A549 (cell line): Measurements from ENCODE around the gene SORCS2. TPM values are rescaled to one million over a fixed set of nuclear protein-coding genes. Genes with fewer than 3 reads are reported as not detected.
A peak's percentile ranks its signal among the peaks of the same experiment; 100 is the strongest.

Experiments used
- ATAC-seq, 2 experiments: fragments of 200-7000 bp in 1 of 2; fragments of >200 bp in 1 of 2; cut with Nextera tagmentation in 1 of 2; cut with Tn5 transposase in 1 of 2; 3 replicates each; pipeline versions ENCODE4 v1.8.0 to v1.9.1; 2018 to 2020; ENCODE audit warnings: mild to moderate bottlenecking in 1 of 2, moderate library complexity in 1 of 2
- CTCF ChIA-PET: fragments of 300-600 bp; sonication (Branson Sonifier 250); formaldehyde crosslinking; extraction: SDS; loops from one replicate; lab custom pipeline; 2021; ENCODE audit warnings: antibody characterized with exemption, inconsistent platforms; lab: Yijun Ruan, JAX
- POLR2A ChIA-PET: fragments of 350-600 bp; formaldehyde crosslinking; extraction: SDS; loops from one replicate; lab custom pipeline; 2021; ENCODE audit warnings: antibody characterized with exemption, inconsistent platforms; lab: Yijun Ruan, JAX
- DNase-seq, 2 experiments: peaks; one replicate each; pipeline versions ENCODE4 v3.0.0 to v3.0.0-alpha.2; 2011 to 2016; ENCODE audit warnings: low read depth in 1 of 2, low spot score in 1 of 2
- FAIRE-seq: peaks from 2 replicates; lab custom pipeline; 2011; peaks lifted over from hg19 to GRCh38; lab: Jason Lieb, UNC
- H3K27ac ChIP-seq, 2 experiments: fragments of >200 bp; sonication (Bioruptor Twin); formaldehyde crosslinking; 3 replicates each; pipeline ENCODE4 v1.5.1; 2016 to 2017
- H3K4me1 ChIP-seq: fragments of >200 bp; sonication (Bioruptor Twin); formaldehyde crosslinking; 3 replicates; pipeline ENCODE4 v1.6.1; 2016
- H3K4me2 ChIP-seq: fragments of >200 bp; sonication (Bioruptor Twin); formaldehyde crosslinking; 3 replicates; pipeline ENCODE4 v1.6.1; 2016
- H3K4me3 ChIP-seq: fragments of >200 bp; sonication (Bioruptor Twin); formaldehyde crosslinking; 3 replicates; pipeline ENCODE4 v1.5.1; 2016
- H3K9me3 ChIP-seq: fragments of >200 bp; sonication (Bioruptor Twin); formaldehyde crosslinking; 3 replicates; pipeline ENCODE4 v1.6.1; 2016
- BHLHE40 ChIP-seq: IDR thresholded peaks from 2 replicates; pipeline ENCODE4 v1.6.1; 2012; ENCODE audit warnings: low read depth, low read length, inconsistent platforms
- CEBPB ChIP-seq, 2 experiments: fragments of >200 bp in 1 of 2; sonication (Bioruptor Twin) in 1 of 2; formaldehyde crosslinking in 1 of 2; IDR thresholded peaks; 2 replicates each; pipeline ENCODE4 v1.6.1; 2012 to 2016
- CHD4 ChIP-seq: fragments of 200-600 bp; sonication (generic); IDR thresholded peaks from 2 replicates; pipeline ENCODE4 v1.6.1; 2016; ENCODE audit warnings: antibody characterized with exemption, mild to moderate bottlenecking, borderline replicate concordance
- FOSL2 ChIP-seq, 2 experiments: fragments of 450-650 bp in 1 of 2; fragments of >200 bp in 1 of 2; sonication (Bioruptor Twin) in 1 of 2; formaldehyde crosslinking; IDR thresholded peaks; 2 replicates each; pipeline versions ENCODE4 v1.5.0 to v1.6.1; 2016 to 2020; ENCODE audit warnings: mild to moderate bottlenecking in 1 of 2, moderate library complexity in 1 of 2
- HOXA7 ChIP-seq: fragments of 250-450 bp; sonication (Bioruptor Pico); IDR thresholded peaks from 2 replicates; pipeline ENCODE4 v1.5.0; 2020; ENCODE audit warnings: mild to moderate bottlenecking, moderate library complexity
- HOXB13 ChIP-seq: fragments of 250-450 bp; sonication (Bioruptor Pico); IDR thresholded peaks from 2 replicates; pipeline ENCODE4 v1.5.0; 2020; ENCODE audit warnings: low read depth, mild to moderate bottlenecking, moderate library complexity
- JUN ChIP-seq, 2 experiments: fragments of >200 bp; sonication (Bioruptor Twin); formaldehyde crosslinking; IDR thresholded peaks; 2 replicates in 1 of 2; 3 replicates in 1 of 2; pipeline ENCODE4 v1.6.1; 2016 to 2017
- MAFK ChIP-seq: fragments of 450-650 bp; IDR thresholded peaks from 2 replicates; pipeline ENCODE4 v1.6.1; 2014; ENCODE audit not compliant: partially characterized antibody
- MAZ ChIP-seq: fragments of 150-350 bp; IDR thresholded peaks from 2 replicates; pipeline ENCODE4 v1.6.1; 2014; ENCODE audit warnings: antibody characterized with exemption, low read depth, low read length, borderline replicate concordance
- NPAS2 ChIP-seq: fragments of 250-450 bp; sonication (Bioruptor Pico); IDR thresholded peaks from 2 replicates; pipeline ENCODE4 v1.8.0; 2022; ENCODE audit warnings: mild to moderate bottlenecking, moderate library complexity, borderline replicate concordance
- PHF8 ChIP-seq: fragments of 200-600 bp; sonication (generic); IDR thresholded peaks from 2 replicates; pipeline ENCODE4 v1.6.1; 2016; ENCODE audit warnings: low read depth, mild to moderate bottlenecking, antibody characterized with exemption, moderate library complexity, borderline replicate concordance
- RAD21 ChIP-seq, 2 experiments: fragments of >200 bp in 1 of 2; sonication (Bioruptor Twin) in 1 of 2; formaldehyde crosslinking in 1 of 2; IDR thresholded peaks in 1 of 2; conservative IDR thresholded peaks in 1 of 2; 2 replicates in 1 of 2; 3 replicates in 1 of 2; pipeline ENCODE4 v1.6.1; 2012 to 2018; ENCODE audit warnings: inconsistent platforms in 1 of 2
- RCOR1 ChIP-seq: fragments of 150-350 bp; IDR thresholded peaks from 2 replicates; pipeline ENCODE4 v1.6.1; 2014; ENCODE audit warnings: antibody characterized with exemption, low read length, low read depth
- RFX5 ChIP-seq: fragments of 450-650 bp; IDR thresholded peaks from 2 replicates; pipeline ENCODE4 v1.7.1; 2014; ENCODE audit warnings: antibody characterized with exemption, mild to moderate bottlenecking, moderate library complexity
- RNF2 ChIP-seq: fragments of 200-600 bp; sonication (generic); IDR thresholded peaks from 2 replicates; pipeline ENCODE4 v1.6.1; 2016; ENCODE audit warnings: low read depth, mild to moderate bottlenecking, antibody characterized with exemption, moderate library complexity, borderline replicate concordance
- SMC3 ChIP-seq: fragments of >200 bp; sonication (Bioruptor Twin); formaldehyde crosslinking; IDR thresholded peaks from 3 replicates; pipeline ENCODE4 v1.6.1; 2018; ENCODE audit warnings: inconsistent platforms
- TFCP2L1 ChIP-seq: fragments of 250-450 bp; sonication (Bioruptor Pico); IDR thresholded peaks from 2 replicates; pipeline ENCODE4 v1.5.0; 2021; ENCODE audit warnings: mild to moderate bottlenecking
- TP53 ChIP-seq: fragments of 250-450 bp; sonication (Bioruptor Pico); IDR thresholded peaks from 2 replicates; pipeline ENCODE4 v1.5.0; 2021; ENCODE audit warnings: mild to moderate bottlenecking, moderate library complexity
- ZNF302 ChIP-seq: fragments of 250-450 bp; sonication (Bioruptor Pico); IDR thresholded peaks from 2 replicates; pipeline ENCODE4 v1.9.0; 2021; ENCODE audit warnings: inconsistent platforms, mild to moderate bottlenecking, moderate library complexity
- WGBS: methylation state at CpG from one replicate; pipeline ENCODE4 v1.1.6; 2017; ENCODE audit errors: missing lambda C conversion rate; 5-methylcytosine and 5-hydroxymethylcytosine counted together
- polyA plus RNA-seq, 4 experiments: library from polyadenylated mRNA; depleted of rRNA in 3 of 4; stranded (reverse); fragments of >200 nt; fragmentation: RNase III in 1 of 4; extraction: RNeasy Plus Mini Kit Qiagen cat#74134 plus additional on column Dnase treatment in 1 of 4; gene quantifications; 2 replicates in 3 of 4; 3 replicates in 1 of 4; pipeline ENCODE4 v1.2.3, GENCODE V29; 2011 to 2017
- TF ChIP-seq, protein P1 (sequence below): fragments of >200 bp; sonication (Bioruptor Twin); formaldehyde crosslinking; IDR thresholded peaks from 3 replicates; pipeline ENCODE4 v1.5.1; 2016
- TF ChIP-seq, protein P2 (sequence below): fragments of >200 bp; sonication (Bioruptor Twin); formaldehyde crosslinking; IDR thresholded peaks from 3 replicates; pipeline ENCODE4 v1.6.1; 2016
- TF ChIP-seq, protein P3 (sequence below): fragments of 200-600 bp; sonication (generic); IDR thresholded peaks from 2 replicates; pipeline ENCODE4 v1.6.1; 2016; ENCODE audit warnings: antibody characterized with exemption, mild to moderate bottlenecking, moderate library complexity
- TF ChIP-seq, protein P4 (sequence below): fragments of >200 bp; sonication (Bioruptor Twin); formaldehyde crosslinking; IDR thresholded peaks from 2 replicates; pipeline ENCODE4 v1.6.1; 2016
- TF ChIP-seq, protein P5 (sequence below): fragments of 150-350 bp; IDR thresholded peaks from 2 replicates; pipeline ENCODE4 v1.6.1; 2014; ENCODE audit warnings: low read depth, mild to moderate bottlenecking, low read length

Gene SORCS2
- polyA plus RNA-seq, 2 of the 4 experiments (the other 2 are of a cell fraction), result 1.4 to 4.6 TPM

DNA sequence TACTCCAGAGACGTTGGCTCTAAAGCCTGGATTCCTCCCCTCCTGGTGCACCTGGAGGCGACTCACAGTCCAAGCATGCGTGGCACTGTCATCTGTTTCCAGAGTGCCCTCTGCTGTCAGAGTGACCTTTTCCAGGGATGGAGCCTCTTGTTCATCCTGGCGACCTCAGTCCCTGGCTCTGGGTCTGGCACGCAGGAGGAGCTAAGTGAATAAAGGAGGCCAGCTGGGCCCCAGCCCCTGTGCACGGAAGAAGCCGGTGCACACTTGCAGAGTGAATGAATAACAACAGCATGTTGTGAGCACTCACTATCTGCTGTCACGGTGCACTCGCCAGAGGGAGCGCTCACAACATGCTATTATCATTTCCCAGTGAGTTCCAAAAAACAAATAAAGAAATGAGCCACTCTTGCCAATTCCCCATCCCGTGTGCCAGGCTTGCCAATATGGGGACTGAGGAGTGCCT lies 270.2 kb downstream of the SORCS2 start:
- H3K4me2 ChIP-seq, result no peak overlapping the region
- FAIRE-seq (no peak), ATAC-seq (peak; percentile 58 to 65; a peak in 4 of 6 replicates), DNase-seq (peak; percentile 17 to 37)
- TF ChIP-seq SMC3 (peak; percentile 48; the same call in 2 of the 3 replicates), JUN (IDR thresholded peaks at IDR 0.05) (no peak), RNF2 (no peak), RAD21 (conservative IDR thresholded peaks at IDR 0.05 in 1 of 2, IDR thresholded peaks at IDR 0.05 in 1 of 2) (peak; percentile 40 to 44; a peak in 4 of 5 replicates), BHLHE40 (no peak), FOSL2 (IDR thresholded peaks at IDR 0.05) (peak; percentile 25; the same call in 1 of the 2 replicates), FOSL2 (CRISPR knock-in tag; IDR thresholded peaks at IDR 0.05) (no peak), PHF8 (no peak), MAFK (no peak), MAZ (no peak), TFCP2L1 (CRISPR knock-in tag) (no peak), HOXB13 (CRISPR knock-in tag) (no peak), CEBPB (IDR thresholded peaks at IDR 0.05) (no peak), CHD4 (no peak)
- TF ChIP-seq, protein P1, sequence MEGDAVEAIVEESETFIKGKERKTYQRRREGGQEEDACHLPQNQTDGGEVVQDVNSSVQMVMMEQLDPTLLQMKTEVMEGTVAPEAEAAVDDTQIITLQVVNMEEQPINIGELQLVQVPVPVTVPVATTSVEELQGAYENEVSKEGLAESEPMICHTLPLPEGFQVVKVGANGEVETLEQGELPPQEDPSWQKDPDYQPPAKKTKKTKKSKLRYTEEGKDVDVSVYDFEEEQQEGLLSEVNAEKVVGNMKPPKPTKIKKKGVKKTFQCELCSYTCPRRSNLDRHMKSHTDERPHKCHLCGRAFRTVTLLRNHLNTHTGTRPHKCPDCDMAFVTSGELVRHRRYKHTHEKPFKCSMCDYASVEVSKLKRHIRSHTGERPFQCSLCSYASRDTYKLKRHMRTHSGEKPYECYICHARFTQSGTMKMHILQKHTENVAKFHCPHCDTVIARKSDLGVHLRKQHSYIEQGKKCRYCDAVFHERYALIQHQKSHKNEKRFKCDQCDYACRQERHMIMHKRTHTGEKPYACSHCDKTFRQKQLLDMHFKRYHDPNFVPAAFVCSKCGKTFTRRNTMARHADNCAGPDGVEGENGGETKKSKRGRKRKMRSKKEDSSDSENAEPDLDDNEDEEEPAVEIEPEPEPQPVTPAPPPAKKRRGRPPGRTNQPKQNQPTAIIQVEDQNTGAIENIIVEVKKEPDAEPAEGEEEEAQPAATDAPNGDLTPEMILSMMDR, result peak; percentile 20; the same call in 1 of the 3 replicates
- TF ChIP-seq, protein P2, sequence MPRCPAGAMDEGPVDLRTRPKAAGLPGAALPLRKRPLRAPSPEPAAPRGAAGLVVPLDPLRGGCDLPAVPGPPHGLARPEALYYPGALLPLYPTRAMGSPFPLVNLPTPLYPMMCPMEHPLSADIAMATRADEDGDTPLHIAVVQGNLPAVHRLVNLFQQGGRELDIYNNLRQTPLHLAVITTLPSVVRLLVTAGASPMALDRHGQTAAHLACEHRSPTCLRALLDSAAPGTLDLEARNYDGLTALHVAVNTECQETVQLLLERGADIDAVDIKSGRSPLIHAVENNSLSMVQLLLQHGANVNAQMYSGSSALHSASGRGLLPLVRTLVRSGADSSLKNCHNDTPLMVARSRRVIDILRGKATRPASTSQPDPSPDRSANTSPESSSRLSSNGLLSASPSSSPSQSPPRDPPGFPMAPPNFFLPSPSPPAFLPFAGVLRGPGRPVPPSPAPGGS, result no peak
- TF ChIP-seq, protein P3, sequence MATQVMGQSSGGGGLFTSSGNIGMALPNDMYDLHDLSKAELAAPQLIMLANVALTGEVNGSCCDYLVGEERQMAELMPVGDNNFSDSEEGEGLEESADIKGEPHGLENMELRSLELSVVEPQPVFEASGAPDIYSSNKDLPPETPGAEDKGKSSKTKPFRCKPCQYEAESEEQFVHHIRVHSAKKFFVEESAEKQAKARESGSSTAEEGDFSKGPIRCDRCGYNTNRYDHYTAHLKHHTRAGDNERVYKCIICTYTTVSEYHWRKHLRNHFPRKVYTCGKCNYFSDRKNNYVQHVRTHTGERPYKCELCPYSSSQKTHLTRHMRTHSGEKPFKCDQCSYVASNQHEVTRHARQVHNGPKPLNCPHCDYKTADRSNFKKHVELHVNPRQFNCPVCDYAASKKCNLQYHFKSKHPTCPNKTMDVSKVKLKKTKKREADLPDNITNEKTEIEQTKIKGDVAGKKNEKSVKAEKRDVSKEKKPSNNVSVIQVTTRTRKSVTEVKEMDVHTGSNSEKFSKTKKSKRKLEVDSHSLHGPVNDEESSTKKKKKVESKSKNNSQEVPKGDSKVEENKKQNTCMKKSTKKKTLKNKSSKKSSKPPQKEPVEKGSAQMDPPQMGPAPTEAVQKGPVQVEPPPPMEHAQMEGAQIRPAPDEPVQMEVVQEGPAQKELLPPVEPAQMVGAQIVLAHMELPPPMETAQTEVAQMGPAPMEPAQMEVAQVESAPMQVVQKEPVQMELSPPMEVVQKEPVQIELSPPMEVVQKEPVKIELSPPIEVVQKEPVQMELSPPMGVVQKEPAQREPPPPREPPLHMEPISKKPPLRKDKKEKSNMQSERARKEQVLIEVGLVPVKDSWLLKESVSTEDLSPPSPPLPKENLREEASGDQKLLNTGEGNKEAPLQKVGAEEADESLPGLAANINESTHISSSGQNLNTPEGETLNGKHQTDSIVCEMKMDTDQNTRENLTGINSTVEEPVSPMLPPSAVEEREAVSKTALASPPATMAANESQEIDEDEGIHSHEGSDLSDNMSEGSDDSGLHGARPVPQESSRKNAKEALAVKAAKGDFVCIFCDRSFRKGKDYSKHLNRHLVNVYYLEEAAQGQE, result no peak
- H3K9me3 ChIP-seq, result no peaks in the 10 kb centered on the region; the same call in 2 of the 3 replicates
- peaks cover 4% of the 10 kb centered on the region; the same call in 1 of the 3 replicates for H3K4me1 ChIP-seq
- H3K27ac ChIP-seq, result no peak overlapping the region
- ChIA-PET POLR2A (no interaction called here), CTCF (interaction anchor here (0.6 to 1.1 kb wide), 2 partner anchors 86 to 139 kb away, joined by 3 to 4 read pairs; no protein-coding TSS in a partner anchor)
- 60% methylated on average over 7 of the region's 11 CpGs for WGBS
- H3K4me3 ChIP-seq, result no peak overlapping the region

DNA sequence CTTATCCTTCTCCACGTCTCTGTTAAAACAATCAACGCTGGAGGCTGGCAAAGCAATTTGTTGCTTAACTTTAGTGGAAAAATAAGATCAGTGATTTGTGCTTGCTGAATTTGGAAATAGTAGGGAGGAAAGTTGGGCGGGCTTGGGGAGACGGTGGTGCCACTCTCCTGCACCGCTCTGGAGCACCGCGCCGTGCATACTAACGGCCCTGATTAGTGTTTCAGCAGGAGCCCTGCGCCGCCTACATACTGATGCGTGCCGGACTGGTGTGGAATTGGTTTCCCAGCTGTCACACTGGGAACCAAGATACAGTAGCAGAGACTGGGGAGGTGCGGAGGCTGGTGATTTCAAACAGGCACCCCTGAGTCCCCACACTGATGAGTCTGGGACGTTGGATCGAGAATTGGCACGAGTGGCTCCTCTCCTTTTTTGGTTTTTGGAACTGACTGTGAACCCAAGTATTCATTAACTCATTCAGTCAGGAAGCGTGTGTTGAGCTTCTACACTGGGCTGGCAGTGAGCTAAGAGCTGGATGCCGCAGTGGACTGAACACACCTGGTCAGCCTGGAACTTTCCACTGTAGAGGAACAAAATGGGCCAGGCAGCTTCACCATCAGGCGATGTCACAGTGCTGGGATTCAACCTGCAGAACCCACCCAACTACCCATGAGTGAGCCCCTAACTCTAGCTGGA lies 271.4 kb downstream of the SORCS2 start:
- Histone ChIP-seq H3K4me3 (no peak overlapping the region), H3K27ac (no peak overlapping the region), H3K9me3 (no peaks in the 10 kb centered on the region; the same call in 2 of the 3 replicates), H3K4me1 (peaks cover 4% of the 10 kb centered on the region; the same call in 1 of the 3 replicates), H3K4me2 (no peak overlapping the region)
- ChIA-PET CTCF (interaction anchor here (0.6 kb wide), 1 partner anchor 8 kb away, joined by 3 read pairs; no protein-coding TSS in a partner anchor), POLR2A (no interaction called here)
- FAIRE-seq (no peak), DNase-seq (no peak), ATAC-seq (no peak)
- WGBS, result 83% methylated on average over 19 of the region's 20 CpGs
- TF ChIP-seq HOXB13 (CRISPR knock-in tag), result no peak
- no peak for TF ChIP-seq RFX5
- TF ChIP-seq TP53, result no peak
- TF ChIP-seq, protein P4, sequence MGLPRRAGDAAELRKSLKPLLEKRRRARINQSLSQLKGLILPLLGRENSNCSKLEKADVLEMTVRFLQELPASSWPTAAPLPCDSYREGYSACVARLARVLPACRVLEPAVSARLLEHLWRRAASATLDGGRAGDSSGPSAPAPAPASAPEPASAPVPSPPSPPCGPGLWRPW, result no peak
- TF ChIP-seq RCOR1, result no peak
- TF ChIP-seq, protein P5, sequence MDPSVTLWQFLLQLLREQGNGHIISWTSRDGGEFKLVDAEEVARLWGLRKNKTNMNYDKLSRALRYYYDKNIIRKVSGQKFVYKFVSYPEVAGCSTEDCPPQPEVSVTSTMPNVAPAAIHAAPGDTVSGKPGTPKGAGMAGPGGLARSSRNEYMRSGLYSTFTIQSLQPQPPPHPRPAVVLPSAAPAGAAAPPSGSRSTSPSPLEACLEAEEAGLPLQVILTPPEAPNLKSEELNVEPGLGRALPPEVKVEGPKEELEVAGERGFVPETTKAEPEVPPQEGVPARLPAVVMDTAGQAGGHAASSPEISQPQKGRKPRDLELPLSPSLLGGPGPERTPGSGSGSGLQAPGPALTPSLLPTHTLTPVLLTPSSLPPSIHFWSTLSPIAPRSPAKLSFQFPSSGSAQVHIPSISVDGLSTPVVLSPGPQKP, result no peak
- TF ChIP-seq HOXA7 (CRISPR knock-in tag), result no peak
- TF ChIP-seq ZNF302, result no peak
- TF ChIP-seq NPAS2 (CRISPR knock-in tag), result no peak
- no peak for TF ChIP-seq RNF2
- TF ChIP-seq, protein P2, result no peak
- TF ChIP-seq BHLHE40, result no peak
